Stimulated activated memory B cell treated with anti-CD40 and anti-IgM and Interleukin-4, amounts not matched to agents 10 μg/mL and 1 μg/mL and 100 μg/mL, for 72 hours (primary cell): ENCODE results near the gene PLEKHA4.
"Not testable (repeated sequence)": the region's sequence is repeated elsewhere in the genome, so short reads cannot be mapped to it uniquely, and the experiment has no call there.

Experiments used
- ATAC-seq: fragments of 150-1000 bp; cut with Tn5 transposase; 2 replicates; pipeline ENCODE4 v1.10.0; 2021
- H3K27ac Mint-ChIP-seq: one replicate; pipeline ENCODE4 v1.8.0; 2022; ENCODE audit warnings: mild to moderate bottlenecking, mixed read lengths
- H3K27me3 Mint-ChIP-seq: one replicate; pipeline ENCODE4 v1.8.0; 2022; ENCODE audit warnings: mixed read lengths
- H3K36me3 Mint-ChIP-seq: one replicate; pipeline ENCODE4 v1.8.0; 2022; ENCODE audit warnings: mixed read lengths
- H3K4me1 Mint-ChIP-seq: one replicate; pipeline ENCODE4 v1.8.0; 2022; ENCODE audit warnings: mixed read lengths
- H3K4me3 Mint-ChIP-seq: one replicate; pipeline ENCODE4 v1.8.0; 2022; ENCODE audit warnings: mild to moderate bottlenecking, moderate library complexity, mixed read lengths
- H3K9me3 Mint-ChIP-seq: one replicate; pipeline ENCODE4 v1.8.0; 2022; ENCODE audit warnings: mixed read lengths

Gene PLEKHA4

GRCh38 chr19:48868114-48868886, at the start of gene PLEKHA4:
Gene PLEKHA4, minus strand, starts transcription at chr19:48868617. Its CDS starts 997 bp downstream, at chr19:48867620.
- H3K36me3 Mint-ChIP-seq, result peaks cover 10% of the 10 kb centered on the region
- peak within 1 kb of the TSS; percentile 7 for H3K27ac Mint-ChIP-seq
- ATAC-seq, result no peak
- H3K27me3 Mint-ChIP-seq, result peaks cover 34% of the 10 kb centered on the region
- H3K9me3 Mint-ChIP-seq, result no peaks in the 10 kb centered on the region
- no peak within 1 kb of the TSS for H3K4me3 Mint-ChIP-seq
- H3K4me1 Mint-ChIP-seq, result peaks cover 22% of the 10 kb centered on the region

GRCh38 chr19:48918071-48918470, 49.7 kb upstream of the PLEKHA4 start:
- Mint-ChIP-seq H3K27ac (peak overlapping the region; percentile 83), H3K4me3 (no peak overlapping the region), H3K9me3 (no peaks in the 10 kb centered on the region), H3K27me3 (no peaks in the 10 kb centered on the region), H3K36me3 (peaks cover 55% of the 10 kb centered on the region), H3K4me1 (peaks cover 13% of the 10 kb centered on the region)
- ATAC-seq, result peak; percentile 12

- H3K4me1 Mint-ChIP-seq, result peaks cover 13% of the 10 kb centered on the region
- peaks cover 59% of the 10 kb centered on the region for H3K36me3 Mint-ChIP-seq
- no peaks in the 10 kb centered on the region for H3K27me3 Mint-ChIP-seq
- H3K9me3 Mint-ChIP-seq, result no peaks in the 10 kb centered on the region
- ATAC-seq, result no peak
- no peak overlapping the region for H3K4me3 Mint-ChIP-seq
- H3K27ac Mint-ChIP-seq, result no peak overlapping the region
Measured at GRCh38 chr19:48915757-48916156, 47.3 kb upstream of the PLEKHA4 start.

GRCh38 chr19:48914181-48914580, 45.8 kb upstream of the PLEKHA4 start:
- ATAC-seq, result no peak

GRCh38 chr19:48913114-48913889, 44.9 kb upstream of the PLEKHA4 start:
- Mint-ChIP-seq H3K4me3 (no peak overlapping the region), H3K4me1 (peaks cover 15% of the 10 kb centered on the region), H3K9me3 (no peaks in the 10 kb centered on the region), H3K27me3 (no peaks in the 10 kb centered on the region), H3K36me3 (peaks cover 64% of the 10 kb centered on the region), H3K27ac (no peak overlapping the region)
- ATAC-seq, result peak; percentile 56

More at GRCh38 chr19:48914181-48914580, 45.8 kb upstream of the PLEKHA4 start:
- Mint-ChIP-seq H3K27ac (no peak overlapping the region), H3K9me3 (no peaks in the 10 kb centered on the region), H3K27me3 (no peaks in the 10 kb centered on the region), H3K36me3 (peaks cover 67% of the 10 kb centered on the region), H3K4me1 (peaks cover 20% of the 10 kb centered on the region), H3K4me3 (no peak overlapping the region)

- Mint-ChIP-seq H3K9me3 (no peaks in the 10 kb centered on the region), H3K27ac (no peak overlapping the region)
- no peak for ATAC-seq
Measured at GRCh38 chr19:48910803-48911202, 42.4 kb upstream of the PLEKHA4 start.

GRCh38 chr19:48909424-48910077, 41.1 kb upstream of the PLEKHA4 start:
- not testable (repeated sequence) for H3K27me3 Mint-ChIP-seq, H3K4me1 Mint-ChIP-seq, H3K4me3 Mint-ChIP-seq, H3K9me3 Mint-ChIP-seq
- ATAC-seq, result peak; percentile 45
- peak overlapping the region; percentile 70 for H3K27ac Mint-ChIP-seq
- H3K36me3 Mint-ChIP-seq, result peaks cover 84% of the 10 kb centered on the region

More at GRCh38 chr19:48910803-48911202, 42.4 kb upstream of the PLEKHA4 start:
- Mint-ChIP-seq H3K27me3 (no peaks in the 10 kb centered on the region), H3K4me1 (peaks cover 7% of the 10 kb centered on the region), H3K36me3 (peaks cover 75% of the 10 kb centered on the region), H3K4me3 (no peak overlapping the region)

- no peaks in the 10 kb centered on the region for H3K27me3 Mint-ChIP-seq
- peaks cover 9% of the 10 kb centered on the region for H3K4me1 Mint-ChIP-seq
- no peak for ATAC-seq
- no peaks in the 10 kb centered on the region for H3K9me3 Mint-ChIP-seq
- no peak overlapping the region for H3K27ac Mint-ChIP-seq
- H3K4me3 Mint-ChIP-seq, result no peak overlapping the region
- H3K36me3 Mint-ChIP-seq, result peaks cover 81% of the 10 kb centered on the region
Measured at GRCh38 chr19:48907671-48908070, 39.3 kb upstream of the PLEKHA4 start.

- peaks cover 20% of the 10 kb centered on the region for H3K4me1 Mint-ChIP-seq
- peaks cover 75% of the 10 kb centered on the region for H3K36me3 Mint-ChIP-seq
- H3K4me3 Mint-ChIP-seq, result no peak overlapping the region
- no peaks in the 10 kb centered on the region for H3K27me3 Mint-ChIP-seq
- ATAC-seq, result no peak
- H3K9me3 Mint-ChIP-seq, result no peaks in the 10 kb centered on the region
- no peak overlapping the region for H3K27ac Mint-ChIP-seq
Measured at GRCh38 chr19:48906324-48906723, 37.9 kb upstream of the PLEKHA4 start.

GRCh38 chr19:48905664-48906063, 37.2 kb upstream of the PLEKHA4 start:
- peaks cover 26% of the 10 kb centered on the region for H3K4me1 Mint-ChIP-seq
- H3K27me3 Mint-ChIP-seq, result no peaks in the 10 kb centered on the region
- H3K9me3 Mint-ChIP-seq, result no peaks in the 10 kb centered on the region
- H3K27ac Mint-ChIP-seq, result no peak overlapping the region
- H3K4me3 Mint-ChIP-seq, result no peak overlapping the region
- peaks cover 68% of the 10 kb centered on the region for H3K36me3 Mint-ChIP-seq
- no peak for ATAC-seq

- H3K27ac Mint-ChIP-seq, H3K27me3 Mint-ChIP-seq, H3K4me3 Mint-ChIP-seq, ATAC-seq, H3K9me3 Mint-ChIP-seq: not testable (repeated sequence)
- H3K4me1 Mint-ChIP-seq, result peaks cover 34% of the 10 kb centered on the region
- peaks cover 57% of the 10 kb centered on the region for H3K36me3 Mint-ChIP-seq
Measured at GRCh38 chr19:48903788-48904187, 35.4 kb upstream of the PLEKHA4 start.

GRCh38 chr19:48902291-48902690, 33.9 kb upstream of the PLEKHA4 start:
- not testable (repeated sequence) for H3K4me3 Mint-ChIP-seq, H3K9me3 Mint-ChIP-seq, H3K27ac Mint-ChIP-seq, H3K27me3 Mint-ChIP-seq, ATAC-seq
- Mint-ChIP-seq H3K4me1 (peaks cover 34% of the 10 kb centered on the region), H3K36me3 (peaks cover 43% of the 10 kb centered on the region)

- Mint-ChIP-seq H3K4me3 (peak overlapping the region; percentile 97), H3K27me3 (peaks cover 20% of the 10 kb centered on the region), H3K4me1 (peaks cover 47% of the 10 kb centered on the region), H3K36me3 (peaks cover 29% of the 10 kb centered on the region), H3K9me3 (no peaks in the 10 kb centered on the region), H3K27ac (peak overlapping the region; percentile 92)
- ATAC-seq, result no peak
Measured at GRCh38 chr19:48900477-48901406, 32.3 kb upstream of the PLEKHA4 start.

GRCh38 chr19:48899781-48900476, 31.5 kb upstream of the PLEKHA4 start, which contains the start of gene NUCB1:
Gene NUCB1, plus strand, starts transcription at chr19:48900312. Its CDS starts 485 bp downstream, at chr19:48900797.
- H3K36me3 Mint-ChIP-seq, result peaks cover 21% of the 10 kb centered on the region
- H3K27ac Mint-ChIP-seq, result peak within 1 kb of the TSS; percentile 92
- peaks cover 28% of the 10 kb centered on the region for H3K27me3 Mint-ChIP-seq
- peak; percentile 99 for ATAC-seq
- peaks cover 47% of the 10 kb centered on the region for H3K4me1 Mint-ChIP-seq
- H3K4me3 Mint-ChIP-seq, result peak within 1 kb of the TSS; percentile 97
- H3K9me3 Mint-ChIP-seq, result no peaks in the 10 kb centered on the region
